GM10847 (cell line): Measurements from ENCODE around the gene DNTT.
A peak's percentile ranks its signal among the peaks of the same experiment; 100 is the strongest.

Experiments
- POLR2A ChIP-seq: IDR thresholded peaks from 2 replicates; pipeline ENCODE4 v1.6.1; 2011; ENCODE audit not compliant: insufficient read length; ENCODE audit errors: extremely low read depth

The DNTT gene

GRCh38 chr10:96270571-96270970, 33.7 kb upstream of the DNTT start:
- TF ChIP-seq POLR2A: no peak

- peak; percentile 91 for TF ChIP-seq POLR2A
Measured at GRCh38 chr10:96271016-96271815, 33.0 kb upstream of the DNTT start, which contains the start of gene BLNK. Gene BLNK (minus strand): TSS chr10:96271569. CDS start chr10:96271398, 171 bp downstream.

GRCh38 chr10:96272316-96273280, 31.6 kb upstream of the DNTT start:
- no peak for TF ChIP-seq POLR2A

- TF ChIP-seq POLR2A: no peak
Measured at GRCh38 chr10:96275685-96276418, 28.4 kb upstream of the DNTT start.

- no peak for TF ChIP-seq POLR2A
Measured at GRCh38 chr10:96276426-96276825, 27.8 kb upstream of the DNTT start.

GRCh38 chr10:96276831-96277230, 27.4 kb upstream of the DNTT start:
- TF ChIP-seq POLR2A: no peak

- no peak for TF ChIP-seq POLR2A
Measured at GRCh38 chr10:96279191-96279641, 25.0 kb upstream of the DNTT start.

- TF ChIP-seq POLR2A: no peak
Measured at GRCh38 chr10:96280859-96281258, 23.4 kb upstream of the DNTT start.

- TF ChIP-seq POLR2A: no peak
Measured at GRCh38 chr10:96281444-96282029, 22.7 kb upstream of the DNTT start.

GRCh38 chr10:96283351-96283750, 20.9 kb upstream of the DNTT start:
- no peak for TF ChIP-seq POLR2A

- TF ChIP-seq POLR2A: no peak
Measured at GRCh38 chr10:96283756-96284155, 20.5 kb upstream of the DNTT start.

GRCh38 chr10:96285331-96285752, 18.9 kb upstream of the DNTT start:
- no peak for TF ChIP-seq POLR2A

GRCh38 chr10:96287392-96288105, 16.7 kb upstream of the DNTT start:
- TF ChIP-seq POLR2A: no peak

GRCh38 chr10:96288151-96288621, 16.0 kb upstream of the DNTT start:
- peak; percentile 14 for TF ChIP-seq POLR2A
